ENCODE results near the gene DVL1.
A peak's percentile ranks its signal among the peaks of the same experiment; 100 is the strongest.

The DVL1 gene

DNA sequence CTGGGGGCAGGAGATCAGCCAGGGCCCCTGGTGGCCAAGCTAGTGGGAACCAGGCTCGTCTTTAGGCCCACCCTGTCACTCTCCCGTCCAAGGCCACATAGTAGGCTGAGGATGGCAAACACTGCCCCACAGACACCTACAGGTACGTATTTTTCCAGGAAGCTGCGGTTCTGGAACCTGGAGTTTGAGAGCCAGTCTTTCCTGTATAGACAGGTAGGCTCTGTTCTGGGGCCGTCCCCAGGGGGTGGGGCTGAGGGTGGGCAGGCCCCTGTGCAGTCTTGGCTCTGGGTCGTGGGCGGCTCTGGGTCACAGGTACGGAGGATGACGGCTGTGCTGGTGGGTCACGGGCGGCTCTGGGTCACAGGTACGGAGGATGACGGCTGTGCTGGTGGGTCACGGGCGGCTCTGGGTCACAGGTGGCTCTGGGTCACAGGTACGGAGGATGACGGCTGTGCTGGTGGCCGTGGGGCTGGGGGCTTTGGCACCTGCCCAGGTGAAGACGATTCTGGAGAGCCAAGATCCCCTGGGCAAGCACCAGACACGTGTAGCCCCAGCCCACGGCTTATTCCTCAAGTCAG, 38.7 kb downstream of the DVL1 start:
- H3K4me1 ChIP-seq (ENCODE audit: control insufficient read depth, insufficient read depth, low read depth, low read length): peaks cover 36% of the 10 kb centered on the region
- WGBS: 95% methylated on average over 21 of the region's 21 CpGs

DNA sequence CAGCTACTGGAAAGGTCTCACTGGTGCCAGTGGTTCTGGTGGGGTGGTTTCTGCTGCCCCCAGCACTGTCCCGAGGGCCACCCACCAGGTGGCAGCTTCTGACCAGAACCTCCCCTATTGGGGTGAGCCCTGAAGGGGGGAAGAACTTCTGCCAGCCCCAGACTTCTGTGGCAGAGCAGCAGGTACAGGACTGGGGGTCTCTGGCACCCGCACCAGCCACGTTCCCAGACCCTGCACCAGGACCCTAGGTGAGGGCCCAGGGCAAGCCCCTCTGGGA, 39.2 kb downstream of the DVL1 start:
- 88% methylated on average over 3 of the region's 3 CpGs for WGBS
- H2BK120ac ChIP-seq (ENCODE audit: low read depth, low read length): no peak overlapping the region
- no peak overlapping the region for H4K8ac ChIP-seq (ENCODE audit: low read length)
- no peak overlapping the region for H3K14ac ChIP-seq (ENCODE audit: low read length in 2 of 2)
- no peak overlapping the region for H3K27ac ChIP-seq (ENCODE audit: low read length, poor library complexity, severe bottlenecking)
- H4K91ac ChIP-seq (ENCODE audit: low read length): no peak overlapping the region
- H3K27me3 ChIP-seq (ENCODE audit: control insufficient read depth in 1 of 2, insufficient read depth in 1 of 2, low read length in 2 of 2): no peaks in the 10 kb centered on the region
- peaks cover 46 to 63% of the 10 kb centered on the region in 2 experiments for H3K36me3 ChIP-seq (ENCODE audit: control insufficient read depth in 1 of 2, insufficient read depth in 2 of 2, low read depth in 1 of 2, low read length in 2 of 2)
- H3K79me1 ChIP-seq (replicated peaks; ENCODE audit: low read length, poor library complexity, severe bottlenecking): peaks cover 30% of the 10 kb centered on the region
- no peak for DNase-seq
- H3K4me2 ChIP-seq (ENCODE audit: low read length, poor library complexity, severe bottlenecking): no peak overlapping the region
- H2AFZ ChIP-seq (ENCODE audit: low read depth, low read length): no peak overlapping the region
- H2AK5ac ChIP-seq (ENCODE audit: low read length, severe bottlenecking): no peak overlapping the region
- no peak overlapping the region for H2BK5ac ChIP-seq (ENCODE audit: low read depth, low read length, poor library complexity, severe bottlenecking)
- no peaks in the 10 kb centered on the region for H3K9me3 ChIP-seq (ENCODE audit: control insufficient read depth, low read length)
- H3K23ac ChIP-seq (ENCODE audit: low read length in 2 of 2): no peak overlapping the region
- no peak overlapping the region for H2BK12ac ChIP-seq (ENCODE audit: low read length in 2 of 2)
- H3K4ac ChIP-seq (ENCODE audit: low read depth in 1 of 2, low read length in 2 of 2): no peak overlapping the region
- H3K4me3 ChIP-seq (ENCODE audit: insufficient read depth in 1 of 2, low read depth in 1 of 2, low read length in 2 of 2): no peak overlapping the region
- peak overlapping the region; percentile 88 for H3K9ac ChIP-seq (ENCODE audit: low read length)
- H2BK15ac ChIP-seq (ENCODE audit: low read depth, poor library complexity, severe bottlenecking): no peak overlapping the region
- H3K4me1 ChIP-seq (ENCODE audit: control insufficient read depth, insufficient read depth, low read depth, low read length): peaks cover 37% of the 10 kb centered on the region
- H3K18ac ChIP-seq (ENCODE audit: low read depth in 1 of 2, low read length in 2 of 2): no peak overlapping the region

More for the DNA sequence above, 38.7 kb downstream of the DVL1 start:
- no peak overlapping the region for H3K9ac ChIP-seq (ENCODE audit: low read length)
- no peak overlapping the region for H3K4me2 ChIP-seq (ENCODE audit: low read length, poor library complexity, severe bottlenecking)
- no peaks in the 10 kb centered on the region for H3K9me3 ChIP-seq (ENCODE audit: control insufficient read depth, low read length)
- no peak for DNase-seq
- H2AK5ac ChIP-seq (ENCODE audit: low read length, severe bottlenecking): no peak overlapping the region
- no peak overlapping the region for H3K23ac ChIP-seq (ENCODE audit: low read length in 2 of 2)
- peaks cover 34% of the 10 kb centered on the region for H3K79me1 ChIP-seq (replicated peaks; ENCODE audit: low read length, poor library complexity, severe bottlenecking)
- H3K14ac ChIP-seq (ENCODE audit: low read length in 2 of 2): no peak overlapping the region
- H2BK120ac ChIP-seq (ENCODE audit: low read depth, low read length): no peak overlapping the region
- H3K4me3 ChIP-seq (ENCODE audit: insufficient read depth in 1 of 2, low read depth in 1 of 2, low read length in 2 of 2): no peak overlapping the region
- no peak overlapping the region for H3K27ac ChIP-seq (ENCODE audit: low read length, poor library complexity, severe bottlenecking)
- no peak overlapping the region for H3K4ac ChIP-seq (ENCODE audit: low read depth in 1 of 2, low read length in 2 of 2)
- no peak overlapping the region for H2AFZ ChIP-seq (ENCODE audit: low read depth, low read length)
- no peak overlapping the region for H2BK5ac ChIP-seq (ENCODE audit: low read depth, low read length, poor library complexity, severe bottlenecking)
- peaks cover 49 to 68% of the 10 kb centered on the region in 2 experiments for H3K36me3 ChIP-seq (ENCODE audit: control insufficient read depth in 1 of 2, insufficient read depth in 2 of 2, low read depth in 1 of 2, low read length in 2 of 2)
- no peak overlapping the region for H4K8ac ChIP-seq (ENCODE audit: low read length)
- no peak overlapping the region for H4K91ac ChIP-seq (ENCODE audit: low read length)
- no peak overlapping the region for H2BK12ac ChIP-seq (ENCODE audit: low read length in 2 of 2)
- no peak overlapping the region for H3K18ac ChIP-seq (ENCODE audit: low read depth in 1 of 2, low read length in 2 of 2)
- H2BK15ac ChIP-seq (ENCODE audit: low read depth, poor library complexity, severe bottlenecking): no peak overlapping the region
- H3K27me3 ChIP-seq (ENCODE audit: control insufficient read depth in 1 of 2, insufficient read depth in 1 of 2, low read length in 2 of 2): no peaks in the 10 kb centered on the region

DNA sequence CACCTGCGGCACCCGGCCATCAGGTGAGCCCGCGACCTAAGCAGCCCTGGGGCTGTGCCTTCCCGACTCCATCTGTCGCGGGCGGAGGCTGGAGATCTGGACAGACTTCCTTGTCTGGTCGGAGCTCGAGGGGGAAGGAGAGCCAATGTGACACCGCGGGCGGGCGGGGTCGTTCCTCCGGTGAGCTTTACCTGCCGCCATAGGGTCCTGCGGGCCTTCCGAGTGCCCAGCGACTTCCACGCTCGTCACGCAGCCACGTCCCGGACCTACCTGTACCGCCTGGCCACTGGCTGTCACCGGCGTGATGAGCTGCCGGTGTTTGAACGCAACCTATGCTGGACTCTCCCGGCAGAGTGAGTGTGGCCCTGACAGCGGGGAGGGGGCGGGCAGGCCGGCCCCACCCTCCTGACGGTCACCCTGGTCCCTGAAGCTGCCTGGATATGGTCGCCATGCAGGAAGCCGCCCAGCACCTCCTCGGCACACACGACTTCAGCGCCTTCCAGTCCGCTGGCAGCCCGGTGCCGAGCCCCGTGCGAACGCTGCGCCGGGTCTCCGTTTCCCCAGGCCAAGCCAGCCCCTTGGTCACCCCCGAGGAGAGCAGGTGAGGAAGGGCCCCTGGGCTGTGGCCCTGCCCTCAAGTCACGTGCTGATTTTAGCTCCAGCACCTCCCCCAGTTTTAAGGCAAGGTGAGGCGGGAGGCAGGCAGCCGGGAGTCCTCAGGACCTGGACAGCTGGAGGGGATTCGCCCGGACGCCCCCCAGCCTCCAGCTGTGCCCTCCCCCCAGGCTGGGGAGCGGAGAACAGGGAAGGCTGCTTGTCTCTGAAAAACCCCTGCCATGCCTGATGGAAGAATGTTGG, 39.7 kb downstream of the DVL1 start:
- Histone ChIP-seq H3K4me2 (ENCODE audit: low read length, poor library complexity, severe bottlenecking) (peak overlapping the region; percentile 84), H3K23ac (ENCODE audit: low read length in 2 of 2) (peak overlapping the region; percentile 53 to 59), H3K9ac (ENCODE audit: low read length) (peak overlapping the region; percentile 88), H2AFZ (ENCODE audit: low read depth, low read length) (no peak overlapping the region), H2BK12ac (ENCODE audit: low read length in 2 of 2) (peak overlapping the region in 1 of 2 experiments; percentile 42), H3K9me3 (ENCODE audit: control insufficient read depth, low read length) (no peaks in the 10 kb centered on the region), H3K4ac (ENCODE audit: low read depth in 1 of 2, low read length in 2 of 2) (peak overlapping the region in 1 of 2 experiments; percentile 93), H2BK5ac (ENCODE audit: low read depth, low read length, poor library complexity, severe bottlenecking) (no peak overlapping the region), H3K4me1 (ENCODE audit: control insufficient read depth, insufficient read depth, low read depth, low read length) (peaks cover 43% of the 10 kb centered on the region), H3K27ac (ENCODE audit: low read length, poor library complexity, severe bottlenecking) (no peak overlapping the region), H2AK5ac (ENCODE audit: low read length, severe bottlenecking) (no peak overlapping the region), H4K91ac (ENCODE audit: low read length) (peak overlapping the region; percentile 72), H3K36me3 (ENCODE audit: control insufficient read depth in 1 of 2, insufficient read depth in 2 of 2, low read depth in 1 of 2, low read length in 2 of 2) (peaks cover 41 to 57% of the 10 kb centered on the region in 2 experiments), H3K79me1 (replicated peaks; ENCODE audit: low read length, poor library complexity, severe bottlenecking) (peaks cover 25% of the 10 kb centered on the region), H4K8ac (ENCODE audit: low read length) (no peak overlapping the region), H3K18ac (ENCODE audit: low read depth in 1 of 2, low read length in 2 of 2) (peak overlapping the region; percentile 23 to 81), H2BK15ac (ENCODE audit: low read depth, poor library complexity, severe bottlenecking) (peak overlapping the region; percentile 57), H3K27me3 (ENCODE audit: control insufficient read depth in 1 of 2, insufficient read depth in 1 of 2, low read length in 2 of 2) (no peaks in the 10 kb centered on the region), H3K4me3 (ENCODE audit: insufficient read depth in 1 of 2, low read depth in 1 of 2, low read length in 2 of 2) (peak overlapping the region; percentile 83 to 84), H3K14ac (ENCODE audit: low read length in 2 of 2) (peak overlapping the region in 1 of 2 experiments; percentile 90), H2BK120ac (ENCODE audit: low read depth, low read length) (no peak overlapping the region)
- no peak for DNase-seq
- WGBS: 33% methylated on average over 57 of the region's 57 CpGs

DNA sequence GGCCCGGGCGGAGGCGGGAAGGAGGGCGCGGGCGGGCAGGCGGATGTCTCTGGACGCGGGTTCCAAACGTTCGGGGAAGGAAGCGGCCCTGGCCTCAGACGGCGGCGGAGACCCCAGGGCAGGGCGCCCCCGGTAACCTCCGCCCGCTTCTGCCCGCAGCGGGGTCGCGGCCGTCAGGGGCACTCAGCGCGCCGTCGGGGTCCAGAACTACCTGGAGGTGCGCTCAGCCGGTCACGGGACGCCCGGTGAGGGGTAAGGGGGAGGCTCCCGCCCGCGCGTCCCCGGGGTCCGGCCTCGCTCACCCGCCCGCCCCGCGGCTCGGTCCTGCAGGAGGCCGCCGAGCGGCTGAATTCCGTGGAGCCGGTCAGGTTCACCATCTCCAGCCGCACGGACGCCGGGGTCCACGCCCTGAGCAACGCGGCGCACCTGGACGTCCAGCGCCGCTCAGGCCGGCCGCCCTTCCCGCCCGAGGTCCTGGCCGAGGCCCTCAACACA, 40.4 kb downstream of the DVL1 start:
- H3K4me2 ChIP-seq (ENCODE audit: low read length, poor library complexity, severe bottlenecking): peak overlapping the region; percentile 84
- no peak overlapping the region for H4K8ac ChIP-seq (ENCODE audit: low read length)
- H3K23ac ChIP-seq (ENCODE audit: low read length in 2 of 2): peak overlapping the region; percentile 53 to 59
- peak overlapping the region; percentile 37 to 81 for H3K18ac ChIP-seq (ENCODE audit: low read depth in 1 of 2, low read length in 2 of 2)
- no peak overlapping the region for H2BK5ac ChIP-seq (ENCODE audit: low read depth, low read length, poor library complexity, severe bottlenecking)
- H3K9ac ChIP-seq (ENCODE audit: low read length): peak overlapping the region; percentile 88
- H2AFZ ChIP-seq (ENCODE audit: low read depth, low read length): peak overlapping the region; percentile 18
- no peaks in the 10 kb centered on the region for H3K27me3 ChIP-seq (ENCODE audit: control insufficient read depth in 1 of 2, insufficient read depth in 1 of 2, low read length in 2 of 2)
- H3K14ac ChIP-seq (ENCODE audit: low read length in 2 of 2): peak overlapping the region in 1 of 2 experiments; percentile 90
- no peak overlapping the region for H3K27ac ChIP-seq (ENCODE audit: low read length, poor library complexity, severe bottlenecking)
- no peak for DNase-seq
- H3K4ac ChIP-seq (ENCODE audit: low read depth in 1 of 2, low read length in 2 of 2): peak overlapping the region; percentile 49 to 93
- peak overlapping the region; percentile 57 for H2BK15ac ChIP-seq (ENCODE audit: low read depth, poor library complexity, severe bottlenecking)
- H3K36me3 ChIP-seq (ENCODE audit: control insufficient read depth in 1 of 2, insufficient read depth in 2 of 2, low read depth in 1 of 2, low read length in 2 of 2): peaks cover 34 to 53% of the 10 kb centered on the region in 2 experiments
- peaks cover 23% of the 10 kb centered on the region for H3K79me1 ChIP-seq (replicated peaks; ENCODE audit: low read length, poor library complexity, severe bottlenecking)
- H2BK120ac ChIP-seq (ENCODE audit: low read depth, low read length): peak overlapping the region; percentile 36
- peak overlapping the region; percentile 40 for H4K91ac ChIP-seq (ENCODE audit: low read length)
- peak overlapping the region in 1 of 2 experiments; percentile 21 for H2BK12ac ChIP-seq (ENCODE audit: low read length in 2 of 2)
- peak overlapping the region; percentile 83 to 84 for H3K4me3 ChIP-seq (ENCODE audit: insufficient read depth in 1 of 2, low read depth in 1 of 2, low read length in 2 of 2)
- no peaks in the 10 kb centered on the region for H3K9me3 ChIP-seq (ENCODE audit: control insufficient read depth, low read length)
- H3K4me1 ChIP-seq (ENCODE audit: control insufficient read depth, insufficient read depth, low read depth, low read length): peaks cover 49% of the 10 kb centered on the region
- no peak overlapping the region for H2AK5ac ChIP-seq (ENCODE audit: low read length, severe bottlenecking)
- WGBS: under 1% methylated on average over 38 of the region's 66 CpGs
